Measurements from ENCODE around the gene GNLY.
"Not testable (repeated sequence)": the region's sequence is repeated elsewhere in the genome, so short reads cannot be mapped to it uniquely, and the experiment has no call there.

GNLY gene

DNA sequence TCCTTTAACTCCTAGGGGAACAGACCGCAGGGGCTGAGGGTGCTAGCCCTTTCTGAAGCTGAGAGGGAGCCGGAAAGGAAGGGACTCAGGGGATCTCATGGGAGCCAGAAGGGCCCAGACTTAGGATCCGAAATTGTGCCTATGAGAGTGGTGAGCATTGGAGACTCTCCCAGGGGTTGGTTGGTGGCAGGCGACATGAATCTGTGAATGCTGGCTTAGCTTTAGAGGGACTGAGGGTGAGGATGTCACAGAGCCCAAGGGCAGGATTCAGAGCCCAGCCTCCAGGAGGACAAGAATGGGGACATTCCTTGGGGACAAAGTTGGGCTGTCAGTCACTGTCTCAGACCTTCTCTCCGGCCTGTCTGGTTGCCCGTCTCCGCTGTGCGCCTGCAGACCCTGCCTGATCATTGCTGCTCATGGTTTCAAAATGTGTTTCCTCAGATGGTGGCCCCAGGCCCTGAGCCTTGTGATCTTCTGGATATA lies 17.5 kb downstream of the GNLY start:
- H3K9me3 ChIP-seq (ENCODE audit: insufficient read depth, low read length): no peaks in the 10 kb centered on the region
- no peak for DNase-seq (ENCODE audit: low read depth, low spot score)
- H3K4me3 ChIP-seq (ENCODE audit: insufficient read length, low read depth): no peak overlapping the region
- H3K9ac ChIP-seq (ENCODE audit: insufficient read length, low read depth): no peak overlapping the region
- no peaks in the 10 kb centered on the region for H3K4me1 ChIP-seq (ENCODE audit: insufficient read depth, insufficient read length)
- TF ChIP-seq SUZ12 (IDR thresholded peaks at IDR 0.05; ENCODE audit: extremely low read depth, insufficient read depth, insufficient read length) (no peak), YY1 (IDR thresholded peaks at IDR 0.05; ENCODE audit: insufficient read depth, insufficient read length) (no peak), ZNF274 (IDR thresholded peaks at IDR 0.05; ENCODE audit: low read depth, low read length) (no peak)
- H3K27me3 ChIP-seq (ENCODE audit: insufficient read depth, insufficient read length): peaks cover 8% of the 10 kb centered on the region
- H3K36me3 ChIP-seq (ENCODE audit: insufficient read depth, insufficient read length, low read length): no peaks in the 10 kb centered on the region

DNA sequence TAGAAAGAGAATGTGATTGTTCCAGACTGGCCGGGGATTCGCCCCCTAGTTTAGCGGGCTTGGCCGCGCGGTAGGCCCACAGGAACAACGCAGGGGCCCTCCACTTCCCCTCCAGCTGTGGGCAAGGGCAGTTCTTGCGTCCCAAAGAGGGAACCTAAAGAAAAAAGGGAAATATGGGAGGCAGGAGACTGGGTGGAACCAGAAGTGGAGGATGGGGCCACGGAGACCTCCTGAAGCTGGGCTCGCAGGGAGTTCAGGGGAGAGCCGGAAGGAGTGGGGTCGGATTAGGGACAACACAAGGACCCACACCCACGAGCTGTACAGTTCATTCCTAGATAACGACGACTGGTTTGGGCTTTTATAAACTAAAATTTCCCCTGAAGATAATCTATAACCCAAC lies 18.2 kb downstream of the GNLY start:
- no peak for TF ChIP-seq YY1 (IDR thresholded peaks at IDR 0.05; ENCODE audit: insufficient read depth, insufficient read length)
- no peak for TF ChIP-seq SUZ12 (IDR thresholded peaks at IDR 0.05; ENCODE audit: extremely low read depth, insufficient read depth, insufficient read length)
- TF ChIP-seq ZNF274 (IDR thresholded peaks at IDR 0.05; ENCODE audit: low read depth, low read length): no peak
- Histone ChIP-seq H3K4me1 (ENCODE audit: insufficient read depth, insufficient read length) (no peaks in the 10 kb centered on the region), H3K36me3 (ENCODE audit: insufficient read depth, insufficient read length, low read length) (no peaks in the 10 kb centered on the region), H3K9ac (ENCODE audit: insufficient read length, low read depth) (no peak overlapping the region), H3K9me3 (ENCODE audit: insufficient read depth, low read length) (no peaks in the 10 kb centered on the region), H3K27me3 (ENCODE audit: insufficient read depth, insufficient read length) (peaks cover 6% of the 10 kb centered on the region), H3K4me3 (ENCODE audit: insufficient read length, low read depth) (no peak overlapping the region)
- DNase-seq (ENCODE audit: low read depth, low spot score): no peak

DNA sequence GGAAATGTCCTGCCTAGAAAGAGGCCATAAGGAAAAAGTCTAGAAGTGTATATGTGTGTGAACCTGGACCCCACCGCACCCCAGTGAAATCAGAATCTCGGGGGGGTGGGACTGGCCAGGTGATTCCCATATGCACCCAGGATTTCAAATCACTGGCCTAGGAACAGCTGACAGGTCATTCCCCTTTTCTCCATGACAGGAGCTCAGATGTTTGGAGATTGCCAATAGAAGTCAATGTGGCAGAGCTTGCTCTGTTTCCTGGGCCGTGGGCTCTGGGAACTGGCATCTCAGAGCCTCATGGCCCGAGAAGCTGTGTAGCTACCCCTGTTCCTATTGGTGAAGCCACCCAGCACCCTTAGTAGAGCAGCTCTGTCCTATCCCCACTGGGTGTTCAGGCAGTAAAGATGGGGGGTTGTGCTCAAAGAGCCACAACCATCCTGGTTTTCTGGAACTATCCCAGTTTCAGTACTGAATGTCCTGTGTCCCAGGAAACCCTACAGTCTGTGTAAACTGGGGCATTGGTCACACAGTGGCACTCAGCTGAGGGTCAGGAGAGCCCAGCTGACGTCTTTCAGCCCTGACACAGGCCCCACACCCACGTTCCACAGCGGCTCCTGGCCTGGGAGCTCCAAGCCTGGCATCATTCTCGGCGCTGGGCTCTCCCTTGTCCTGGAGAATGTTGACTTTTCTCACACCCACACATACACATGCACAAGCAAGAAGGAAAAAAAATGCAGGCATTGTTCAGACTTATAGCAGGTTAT lies 18.9 kb downstream of the GNLY start:
- H3K27me3 ChIP-seq (ENCODE audit: insufficient read depth, insufficient read length): no peaks in the 10 kb centered on the region
- H3K4me1 ChIP-seq (ENCODE audit: insufficient read depth, insufficient read length): no peaks in the 10 kb centered on the region
- DNase-seq (ENCODE audit: low read depth, low spot score): no peak
- H3K9me3 ChIP-seq (ENCODE audit: insufficient read depth, low read length): no peaks in the 10 kb centered on the region
- TF ChIP-seq YY1 (IDR thresholded peaks at IDR 0.05; ENCODE audit: insufficient read depth, insufficient read length) (no peak), ZNF274 (IDR thresholded peaks at IDR 0.05; ENCODE audit: low read depth, low read length) (no peak), SUZ12 (IDR thresholded peaks at IDR 0.05; ENCODE audit: extremely low read depth, insufficient read depth, insufficient read length) (no peak)
- H3K4me3 ChIP-seq (ENCODE audit: insufficient read length, low read depth): no peak overlapping the region
- H3K9ac ChIP-seq (ENCODE audit: insufficient read length, low read depth): no peak overlapping the region
- no peaks in the 10 kb centered on the region for H3K36me3 ChIP-seq (ENCODE audit: insufficient read depth, insufficient read length, low read length)

DNA sequence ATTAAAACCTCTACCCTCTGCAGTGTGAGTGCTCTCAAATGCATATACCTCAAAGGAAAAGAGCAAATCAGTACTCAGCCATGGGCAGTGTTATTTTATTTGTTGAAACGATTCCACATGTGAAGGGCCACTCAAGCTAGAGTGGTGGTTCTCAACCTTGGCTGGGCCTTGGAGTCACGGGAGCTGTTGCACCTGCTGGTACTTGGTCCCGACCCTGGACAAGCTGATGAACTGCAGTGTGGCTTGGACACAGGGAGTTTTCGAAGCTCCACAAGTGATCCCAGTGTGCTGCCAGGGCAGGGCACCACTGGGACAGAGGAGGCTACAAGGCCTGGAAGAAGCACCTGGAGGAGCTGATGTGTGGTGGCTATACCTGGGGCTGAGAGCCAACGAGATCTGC lies 19.7 kb downstream of the GNLY start:
- H3K36me3 ChIP-seq (ENCODE audit: insufficient read depth, insufficient read length, low read length): no peaks in the 10 kb centered on the region
- no peaks in the 10 kb centered on the region for H3K9me3 ChIP-seq (ENCODE audit: insufficient read depth, low read length)
- H3K27me3 ChIP-seq (ENCODE audit: insufficient read depth, insufficient read length): no peaks in the 10 kb centered on the region
- TF ChIP-seq SUZ12 (IDR thresholded peaks at IDR 0.05; ENCODE audit: extremely low read depth, insufficient read depth, insufficient read length) (no peak), YY1 (IDR thresholded peaks at IDR 0.05; ENCODE audit: insufficient read depth, insufficient read length) (no peak), ZNF274 (IDR thresholded peaks at IDR 0.05; ENCODE audit: low read depth, low read length) (no peak)
- H3K4me1 ChIP-seq (ENCODE audit: insufficient read depth, insufficient read length): no peaks in the 10 kb centered on the region
- H3K4me3 ChIP-seq (ENCODE audit: insufficient read length, low read depth): no peak overlapping the region
- H3K9ac ChIP-seq (ENCODE audit: insufficient read length, low read depth): no peak overlapping the region
- DNase-seq (ENCODE audit: low read depth, low spot score): no peak

DNA sequence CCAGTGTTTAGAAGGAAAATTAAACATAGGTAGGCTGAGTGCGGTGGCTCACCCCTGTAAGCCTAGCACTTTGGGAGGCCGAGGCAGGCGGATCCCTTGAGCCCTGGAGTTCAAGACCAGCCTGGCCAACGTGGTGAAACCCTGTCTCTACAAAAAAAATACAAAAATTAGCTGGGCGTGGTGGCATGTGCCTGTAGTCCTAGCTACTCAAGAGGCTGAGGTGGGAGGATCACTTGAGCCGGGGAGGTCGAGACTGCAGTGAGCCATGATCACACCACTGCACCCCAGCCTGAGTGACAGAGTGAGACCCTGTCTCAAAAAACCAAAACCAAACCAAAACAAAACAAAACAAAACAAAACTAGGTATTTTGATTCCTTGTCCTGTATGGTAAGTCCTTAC lies 20.3 kb downstream of the GNLY start:
- not testable (repeated sequence) for DNase-seq (ENCODE audit: low read depth, low spot score); H3K9me3 ChIP-seq (ENCODE audit: insufficient read depth, low read length); H3K9ac ChIP-seq (ENCODE audit: insufficient read length, low read depth); H3K36me3 ChIP-seq (ENCODE audit: insufficient read depth, insufficient read length, low read length); H3K27me3 ChIP-seq (ENCODE audit: insufficient read depth, insufficient read length); H3K4me3 ChIP-seq (ENCODE audit: insufficient read length, low read depth); H3K4me1 ChIP-seq (ENCODE audit: insufficient read depth, insufficient read length)

DNA sequence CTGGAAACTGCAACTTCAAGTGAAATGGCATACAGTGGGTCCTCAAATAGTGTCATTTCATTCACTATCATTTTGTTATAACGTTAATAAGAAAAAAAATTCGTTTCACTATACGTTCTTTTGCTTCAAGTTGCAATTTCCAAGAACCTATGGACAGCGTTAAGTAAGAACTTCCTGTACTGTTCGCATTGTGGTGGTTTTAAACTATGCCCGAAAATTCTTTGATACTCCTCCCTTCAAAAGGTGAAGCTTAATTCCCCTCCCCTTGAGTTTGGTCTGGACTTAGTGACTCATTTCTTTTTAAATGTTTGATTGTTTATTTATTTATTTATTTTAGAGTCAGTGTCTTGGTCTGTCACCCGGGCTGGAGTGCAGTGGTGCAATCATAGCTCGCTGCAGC lies 20.7 kb downstream of the GNLY start:
- TF ChIP-seq SUZ12 (IDR thresholded peaks at IDR 0.05; ENCODE audit: extremely low read depth, insufficient read depth, insufficient read length): no peak
- no peak for TF ChIP-seq ZNF274 (IDR thresholded peaks at IDR 0.05; ENCODE audit: low read depth, low read length)
- TF ChIP-seq YY1 (IDR thresholded peaks at IDR 0.05; ENCODE audit: insufficient read depth, insufficient read length): no peak
- no peaks in the 10 kb centered on the region for H3K4me1 ChIP-seq (ENCODE audit: insufficient read depth, insufficient read length)
- DNase-seq (ENCODE audit: low read depth, low spot score): no peak
- no peak overlapping the region for H3K4me3 ChIP-seq (ENCODE audit: insufficient read length, low read depth)
- H3K36me3 ChIP-seq (ENCODE audit: insufficient read depth, insufficient read length, low read length): no peaks in the 10 kb centered on the region
- H3K27me3 ChIP-seq (ENCODE audit: insufficient read depth, insufficient read length): no peaks in the 10 kb centered on the region
- H3K9ac ChIP-seq (ENCODE audit: insufficient read length, low read depth): no peak overlapping the region
- H3K9me3 ChIP-seq (ENCODE audit: insufficient read depth, low read length): no peaks in the 10 kb centered on the region

DNA sequence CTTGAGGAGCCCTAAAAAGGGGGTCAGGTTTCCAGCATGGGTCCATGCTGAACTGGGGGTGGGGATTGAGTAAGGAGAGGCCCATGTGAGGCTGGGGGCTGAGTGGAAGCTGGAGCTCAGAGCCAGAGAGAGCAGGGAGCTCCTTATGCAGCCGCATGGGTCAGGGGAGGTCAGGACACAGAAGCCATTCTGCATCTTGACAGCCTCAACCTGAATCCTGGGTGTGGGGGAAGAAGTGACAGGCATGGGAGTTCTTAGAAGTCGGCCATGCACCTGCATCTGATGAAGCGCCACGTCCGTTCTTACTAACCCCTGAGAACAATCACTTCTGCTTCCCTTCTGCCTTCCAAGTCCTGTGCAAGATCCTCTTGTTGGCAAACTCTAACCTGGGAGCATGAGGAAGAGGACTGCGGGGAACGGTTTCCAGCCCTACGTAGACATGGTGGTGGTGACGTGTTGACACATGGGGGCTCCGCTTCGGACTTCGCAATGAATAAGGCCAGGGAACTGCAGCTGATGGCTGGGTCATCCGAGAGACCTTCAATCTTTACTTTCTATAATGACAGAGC lies 22.3 kb downstream of the GNLY start:
- Histone ChIP-seq H3K4me1 (ENCODE audit: insufficient read depth, insufficient read length) (no peaks in the 10 kb centered on the region), H3K4me3 (ENCODE audit: insufficient read length, low read depth) (no peak overlapping the region), H3K9ac (ENCODE audit: insufficient read length, low read depth) (no peak overlapping the region), H3K27me3 (ENCODE audit: insufficient read depth, insufficient read length) (no peaks in the 10 kb centered on the region), H3K9me3 (ENCODE audit: insufficient read depth, low read length) (0 out of 2 replicates have a peak, but pooled peaks cover 5% of the 10 kb centered on the region), H3K36me3 (ENCODE audit: insufficient read depth, insufficient read length, low read length) (no peaks in the 10 kb centered on the region)
- TF ChIP-seq YY1 (IDR thresholded peaks at IDR 0.05; ENCODE audit: insufficient read depth, insufficient read length) (no peak), ZNF274 (IDR thresholded peaks at IDR 0.05; ENCODE audit: low read depth, low read length) (no peak), SUZ12 (IDR thresholded peaks at IDR 0.05; ENCODE audit: extremely low read depth, insufficient read depth, insufficient read length) (no peak)
- DNase-seq (ENCODE audit: low read depth, low spot score): no peak

All from NT2/D1 (cell line).